CD4-positive, alpha-beta T cell treated with Interleukin-15 for 4 hours (primary cell): Measurements from ENCODE around the gene CLECL1.
"Not testable (repeated sequence)": the region's sequence is repeated elsewhere in the genome, so short reads cannot be mapped to it uniquely, and the experiment has no call there.

Experiments used
- DNase-seq: peaks from one replicate; pipeline ENCODE4 v3.0.0-alpha.2; 2020; ENCODE audit warnings: low spot score

CLECL1 gene

GRCh38 chr12:9751204-9752144 lies 18.6 kb upstream of the CLECL1 start:
- DNase-seq = no peak

- DNase-seq = peak; percentile 83
Measured at GRCh38 chr12:9750276-9751203, 17.6 kb upstream of the CLECL1 start.

GRCh38 chr12:9749640-9750039 lies 16.7 kb upstream of the CLECL1 start:
- DNase-seq = no peak

- DNase-seq = no peak
Measured at GRCh38 chr12:9745199-9745598, 12.3 kb upstream of the CLECL1 start.

- DNase-seq = peak; percentile 46
Measured at GRCh38 chr12:9742661-9743060, 9.8 kb upstream of the CLECL1 start.

GRCh38 chr12:9741726-9742125 lies 8.8 kb upstream of the CLECL1 start:
- DNase-seq = peak; percentile 86

GRCh38 chr12:9740106-9740750 lies 7.3 kb upstream of the CLECL1 start:
- DNase-seq = no peak

GRCh38 chr12:9739404-9740105 lies 6.7 kb upstream of the CLECL1 start:
- DNase-seq = not testable (repeated sequence)

- not testable (repeated sequence) for DNase-seq
Measured at GRCh38 chr12:9738905-9739304, 6.0 kb upstream of the CLECL1 start.

- no peak for DNase-seq
Measured at GRCh38 chr12:9736936-9737705, 4.2 kb upstream of the CLECL1 start.

- no peak for DNase-seq
Measured at GRCh38 chr12:9735601-9736000, 2.7 kb upstream of the CLECL1 start.

- DNase-seq = no peak
Measured at GRCh38 chr12:9731797-9732196, 1.1 kb downstream of the CLECL1 start.

- no peak for DNase-seq
Measured at GRCh38 chr12:9731393-9731792, 1.5 kb downstream of the CLECL1 start.

GRCh38 chr12:9730591-9730990 lies 2.3 kb downstream of the CLECL1 start:
- no peak for DNase-seq

- DNase-seq = no peak
Measured at GRCh38 chr12:9730011-9730410, 2.9 kb downstream of the CLECL1 start.

- no peak for DNase-seq
Measured at GRCh38 chr12:9729082-9729481, 3.8 kb downstream of the CLECL1 start.

GRCh38 chr12:9727813-9728212 lies 5.1 kb downstream of the CLECL1 start:
- DNase-seq = no peak

GRCh38 chr12:9725213-9725870 lies 7.6 kb downstream of the CLECL1 start:
- no peak for DNase-seq

- no peak for DNase-seq
Measured at GRCh38 chr12:9724023-9724422, 8.9 kb downstream of the CLECL1 start.

GRCh38 chr12:9721394-9722092 lies 11.4 kb downstream of the CLECL1 start:
- no peak for DNase-seq
